ENCODE results near the gene BAIAP3. TPM values are rescaled to one million over a fixed set of nuclear protein-coding genes. Genes with fewer than 3 reads are reported as not detected.
"Not testable (repeated sequence)": the region's sequence is repeated elsewhere in the genome, so short reads cannot be mapped to it uniquely, and the experiment has no call there.

Gene BAIAP3
- total and polyA plus RNA-seq, 12 donors = 0.79 to 129 (median 16.3) TPM

- Histone ChIP-seq H3K4me1 (replicated peaks in 1 of 2) (no peaks in the 10 kb centered on the region), H3K4me3 (no peak overlapping the region), H3K36me3 (replicated peaks in 1 of 2) (no peaks in the 10 kb centered on the region), H3K27me3 (peaks cover 40% of the 10 kb centered on the region), H3K27ac (no peak overlapping the region), H3K9me3 (replicated peaks in 1 of 3) (no peaks in the 10 kb centered on the region)
- no peak for TF ChIP-seq POLR2A (IDR thresholded peaks at IDR 0.05)
- TF ChIP-seq CTCF (IDR thresholded peaks at IDR 0.05) = no peak
- DNase-seq = no peak
- intact Hi-C loops (cut with DNase I) = no loop called here
- 0 to 15% (median 7%) methylated on average over 9 to 17 of the region's 17 CpGs for WGBS, 4 donors
Observed at GRCh38 chr16:1289477-1289866, 44.0 kb upstream of the BAIAP3 start.

- Histone ChIP-seq H3K27me3 (peaks cover 40% of the 10 kb centered on the region), H3K4me3 (no peak overlapping the region), H3K27ac (no peak overlapping the region), H3K9me3 (replicated peaks in 1 of 3) (no peaks in the 10 kb centered on the region), H3K4me1 (replicated peaks in 1 of 2) (no peaks in the 10 kb centered on the region), H3K36me3 (replicated peaks in 1 of 2) (no peaks in the 10 kb centered on the region)
- TF ChIP-seq POLR2A (IDR thresholded peaks at IDR 0.05) (no peak), CTCF (IDR thresholded peaks at IDR 0.05) (no peak)
- DNase-seq = no peak
- intact Hi-C loops (cut with DNase I) = no loop called here
- 12 to 48% (median 25%) methylated on average over 6 to 22 of the region's 22 CpGs for WGBS, 4 donors
Observed at GRCh38 chr16:1290063-1290501, 43.4 kb upstream of the BAIAP3 start.

GRCh38 chr16:1290860-1291575, 42.4 kb upstream of the BAIAP3 start:
- H3K9me3 ChIP-seq (replicated peaks in 1 of 3) = no peaks in the 10 kb centered on the region
- H3K4me3 ChIP-seq = no peak overlapping the region
- H3K36me3 ChIP-seq (replicated peaks in 1 of 2) = no peaks in the 10 kb centered on the region
- no peak overlapping the region for H3K27ac ChIP-seq
- no peak for DNase-seq
- intact Hi-C loops (cut with DNase I) = no loop called here
- 52 to 62% (median 57%) methylated on average over 12 to 29 of the region's 29 CpGs for WGBS, 4 donors
- TF ChIP-seq POLR2A (IDR thresholded peaks at IDR 0.05) (no peak), CTCF (IDR thresholded peaks at IDR 0.05) (no peak)
- no peaks in the 10 kb centered on the region for H3K4me1 ChIP-seq (replicated peaks in 1 of 2)
- H3K27me3 ChIP-seq = peaks cover 38% of the 10 kb centered on the region

- Histone ChIP-seq H3K4me1 (replicated peaks in 1 of 2) (no peaks in the 10 kb centered on the region), H3K9me3 (replicated peaks in 1 of 3) (no peaks in the 10 kb centered on the region), H3K27ac (no peak overlapping the region), H3K4me3 (no peak overlapping the region), H3K36me3 (replicated peaks in 1 of 2) (no peaks in the 10 kb centered on the region), H3K27me3 (peaks cover 33% of the 10 kb centered on the region)
- intact Hi-C loops (cut with DNase I) = no loop called here
- DNase-seq = no peak
- 40 to 56% (median 48%) methylated on average over 12 to 17 of the region's 17 CpGs for WGBS, 4 donors
- TF ChIP-seq CTCF (IDR thresholded peaks at IDR 0.05) (no peak), POLR2A (IDR thresholded peaks at IDR 0.05) (no peak)
Observed at GRCh38 chr16:1291576-1291974, 41.9 kb upstream of the BAIAP3 start.

GRCh38 chr16:1292208-1292607, 41.2 kb upstream of the BAIAP3 start:
- DNase-seq; H3K4me3 ChIP-seq; H3K4me1 ChIP-seq (replicated peaks in 1 of 2); H3K36me3 ChIP-seq (replicated peaks in 1 of 2); intact Hi-C loops (cut with DNase I); H3K9me3 ChIP-seq (replicated peaks in 1 of 3); H3K27ac ChIP-seq: not testable (repeated sequence)
- WGBS, 4 donors = 68 to 81% (median 75%) methylated on average over 6 of the region's 6 CpGs
- peaks cover 28% of the 10 kb centered on the region for H3K27me3 ChIP-seq

GRCh38 chr16:1292808-1293207, 40.6 kb upstream of the BAIAP3 start:
- H3K4me1 ChIP-seq (replicated peaks in 1 of 2); H3K36me3 ChIP-seq (replicated peaks in 1 of 2); H3K27ac ChIP-seq; H3K4me3 ChIP-seq; DNase-seq; H3K9me3 ChIP-seq (replicated peaks in 1 of 3); intact Hi-C loops (cut with DNase I): not testable (repeated sequence)
- peaks cover 22% of the 10 kb centered on the region for H3K27me3 ChIP-seq
- WGBS, 4 donors = 68 to 78% (median 74%) methylated on average over 6 to 8 of the region's 8 CpGs
